Brain microvascular endothelial cell (primary cell): ENCODE measurements around the gene BLOC1S2.

Experiments used
- DNase-seq: peaks from one replicate; pipeline ENCODE4 v3.0.0-alpha.2; 2020
- H3K27ac ChIP-seq: fragments of 250-450 bp; sonication (Bioruptor Pico); 2 replicates; pipeline ENCODE4 v1.5.1; 2020; ENCODE audit warnings: mild to moderate bottlenecking, moderate library complexity
- H3K27me3 ChIP-seq: fragments of 250-450 bp; sonication (Bioruptor Pico); replicated peaks from 2 replicates; pipeline ENCODE4 v1.5.1; 2020; ENCODE audit warnings: mild to moderate bottlenecking
- H3K36me3 ChIP-seq: fragments of 250-450 bp; sonication (Bioruptor Pico); replicated peaks from 2 replicates; pipeline ENCODE4 v1.5.1; 2020; ENCODE audit warnings: mild to moderate bottlenecking
- H3K4me3 ChIP-seq: 2 replicates; pipeline ENCODE4 v1.5.1; 2011; ENCODE audit warnings: low read depth, mild to moderate bottlenecking, control low read depth, low read length, moderate library complexity
- in situ Hi-C: cut with HindIII; loops from 2 replicates; pipeline ENCODE4 v1.10.0; 2017; ENCODE audit warnings: low sequenced_read_pairs, low pct_ligation_motif_present
- TF ChIP-seq, protein P1 (sequence below): IDR thresholded peaks from 2 replicates; pipeline ENCODE4 v1.5.1; 2011; ENCODE audit warnings: low read depth, mild to moderate bottlenecking, moderate library complexity, low read length, control low read depth, inconsistent platforms; ENCODE audit errors: missing control alignments

The BLOC1S2 gene

GRCh38 chr10:100239851-100240250, 46.6 kb downstream of the BLOC1S2 start:
- Histone ChIP-seq H3K4me3 (no peak overlapping the region), H3K36me3 (peaks cover 26% of the 10 kb centered on the region), H3K27me3 (no peaks in the 10 kb centered on the region), H3K27ac (no peak overlapping the region)
- no peak for DNase-seq
- TF ChIP-seq, protein P1, sequence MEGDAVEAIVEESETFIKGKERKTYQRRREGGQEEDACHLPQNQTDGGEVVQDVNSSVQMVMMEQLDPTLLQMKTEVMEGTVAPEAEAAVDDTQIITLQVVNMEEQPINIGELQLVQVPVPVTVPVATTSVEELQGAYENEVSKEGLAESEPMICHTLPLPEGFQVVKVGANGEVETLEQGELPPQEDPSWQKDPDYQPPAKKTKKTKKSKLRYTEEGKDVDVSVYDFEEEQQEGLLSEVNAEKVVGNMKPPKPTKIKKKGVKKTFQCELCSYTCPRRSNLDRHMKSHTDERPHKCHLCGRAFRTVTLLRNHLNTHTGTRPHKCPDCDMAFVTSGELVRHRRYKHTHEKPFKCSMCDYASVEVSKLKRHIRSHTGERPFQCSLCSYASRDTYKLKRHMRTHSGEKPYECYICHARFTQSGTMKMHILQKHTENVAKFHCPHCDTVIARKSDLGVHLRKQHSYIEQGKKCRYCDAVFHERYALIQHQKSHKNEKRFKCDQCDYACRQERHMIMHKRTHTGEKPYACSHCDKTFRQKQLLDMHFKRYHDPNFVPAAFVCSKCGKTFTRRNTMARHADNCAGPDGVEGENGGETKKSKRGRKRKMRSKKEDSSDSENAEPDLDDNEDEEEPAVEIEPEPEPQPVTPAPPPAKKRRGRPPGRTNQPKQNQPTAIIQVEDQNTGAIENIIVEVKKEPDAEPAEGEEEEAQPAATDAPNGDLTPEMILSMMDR, result no peak
- in situ Hi-C loops, result no loop called here

GRCh38 chr10:100238429-100238828, 48.1 kb downstream of the BLOC1S2 start:
- TF ChIP-seq, protein P1, result no peak
- H3K4me3 ChIP-seq, result no peak overlapping the region
- H3K27ac ChIP-seq, result no peak overlapping the region
- peaks cover 25% of the 10 kb centered on the region for H3K36me3 ChIP-seq
- in situ Hi-C loops, result no loop called here
- no peak for DNase-seq
- no peaks in the 10 kb centered on the region for H3K27me3 ChIP-seq

DNA sequence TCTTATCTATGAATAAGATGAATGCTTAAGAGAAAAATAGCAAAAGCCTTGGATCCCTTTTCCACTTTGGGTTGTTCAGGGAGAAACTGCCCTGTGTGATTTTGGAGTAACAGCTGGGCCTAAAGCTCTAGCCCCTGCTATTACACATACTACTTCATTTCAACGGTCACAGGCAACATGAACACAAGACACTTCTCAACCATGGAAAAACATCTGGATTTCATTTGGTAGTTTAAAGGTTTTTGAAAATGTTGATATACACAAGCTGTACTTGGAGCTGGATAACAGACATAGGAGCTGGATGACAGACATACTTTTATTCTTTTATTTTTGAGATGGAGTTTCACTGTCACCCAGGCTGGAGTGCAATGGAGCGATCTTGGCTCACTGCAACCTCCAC, 54.4 kb downstream of the BLOC1S2 start:
- Histone ChIP-seq H3K36me3 (peaks cover 8% of the 10 kb centered on the region), H3K4me3 (no peak overlapping the region), H3K27me3 (no peaks in the 10 kb centered on the region), H3K27ac (no peak overlapping the region)
- in situ Hi-C loops, result no loop called here
- TF ChIP-seq, protein P1, result no peak
- DNase-seq, result no peak

GRCh38 chr10:100229819-100230422, 56.6 kb downstream of the BLOC1S2 start:
- in situ Hi-C loops, result no loop called here
- peak overlapping the region; percentile 42 for H3K27ac ChIP-seq
- TF ChIP-seq, protein P1, result no peak
- DNase-seq, result no peak
- peak overlapping the region; percentile 99 for H3K4me3 ChIP-seq
- H3K27me3 ChIP-seq, result no peaks in the 10 kb centered on the region
- peaks cover 6% of the 10 kb centered on the region for H3K36me3 ChIP-seq

GRCh38 chr10:100223879-100224278, 62.6 kb downstream of the BLOC1S2 start:
- peaks cover 24% of the 10 kb centered on the region for H3K36me3 ChIP-seq
- no peak overlapping the region for H3K4me3 ChIP-seq
- no peak overlapping the region for H3K27ac ChIP-seq
- TF ChIP-seq, protein P1, result no peak
- no peaks in the 10 kb centered on the region for H3K27me3 ChIP-seq
- in situ Hi-C loops, result no loop called here
- no peak for DNase-seq
